IPS-NIHi7 (cell line): ENCODE data around the gene VWDE.
A peak's percentile ranks its signal among the peaks of the same experiment; 100 is the strongest.
"Not testable (repeated sequence)": the region's sequence is repeated elsewhere in the genome, so short reads cannot be mapped to it uniquely, and the experiment has no call there.

Experiments used
- DNase-seq: peaks from one replicate; pipeline ENCODE4 v3.0.0; 2012; ENCODE audit warnings: mixed read lengths; ENCODE audit errors: extremely low spot score

VWDE gene

DNA sequence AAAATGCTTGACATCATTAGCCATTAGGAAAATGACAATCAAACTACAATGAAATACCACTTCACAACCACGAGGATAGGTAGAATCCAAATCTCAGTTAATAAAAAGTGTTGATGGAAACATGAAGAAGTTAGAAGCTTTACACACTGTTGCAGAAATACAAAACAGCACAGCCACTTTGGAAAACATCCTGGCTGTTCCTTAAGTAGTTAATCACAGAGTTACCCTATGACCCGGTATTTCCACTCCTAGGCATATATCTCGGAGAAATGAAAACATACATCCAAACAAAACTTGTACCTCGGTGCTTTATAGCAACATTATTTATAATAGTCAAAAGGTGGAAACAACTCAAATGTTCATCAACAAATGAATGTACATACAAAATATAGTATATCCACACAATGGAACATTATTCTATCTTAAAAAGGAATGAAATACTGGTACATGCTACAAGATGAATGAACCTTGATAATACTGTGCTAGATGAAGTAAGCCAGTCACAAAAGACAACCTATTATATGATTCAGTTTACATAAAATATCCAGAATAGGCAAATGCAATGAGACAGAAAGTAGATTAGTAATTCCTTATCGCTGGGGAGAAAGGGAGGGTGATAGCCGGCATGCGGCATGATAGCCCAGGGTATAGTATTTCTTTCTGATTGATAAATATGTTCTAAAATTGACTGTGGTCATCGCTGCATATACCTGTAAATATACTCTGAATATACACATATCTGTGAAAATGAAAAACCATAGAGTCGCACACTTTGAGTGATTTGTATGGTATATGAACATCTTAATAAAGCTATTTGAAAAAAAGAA is 1.9 kb downstream of the VWDE start:
- DNase-seq, result no peak

GRCh38 chr7:12398186-12398585 is 5.5 kb downstream of the VWDE start:
- DNase-seq, result no peak

DNA sequence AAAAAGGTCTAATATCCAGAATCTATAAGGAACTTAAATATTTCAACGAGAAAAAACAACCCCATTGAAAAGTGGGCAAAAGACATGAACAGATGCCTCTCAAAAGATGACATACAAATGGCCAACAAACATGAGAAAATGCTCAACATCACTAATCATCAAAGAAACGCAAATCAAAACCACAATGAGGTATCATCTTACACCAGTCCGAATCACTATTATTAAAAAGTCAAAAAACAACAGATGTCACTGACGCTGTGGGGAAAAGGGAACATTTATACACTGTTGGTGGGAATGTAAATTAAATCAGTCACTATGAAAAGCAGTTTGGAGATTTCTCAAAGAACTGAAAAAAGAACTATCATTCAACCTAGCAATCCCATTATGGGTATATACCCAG is 6.0 kb downstream of the VWDE start:
- DNase-seq, result no peak

DNA sequence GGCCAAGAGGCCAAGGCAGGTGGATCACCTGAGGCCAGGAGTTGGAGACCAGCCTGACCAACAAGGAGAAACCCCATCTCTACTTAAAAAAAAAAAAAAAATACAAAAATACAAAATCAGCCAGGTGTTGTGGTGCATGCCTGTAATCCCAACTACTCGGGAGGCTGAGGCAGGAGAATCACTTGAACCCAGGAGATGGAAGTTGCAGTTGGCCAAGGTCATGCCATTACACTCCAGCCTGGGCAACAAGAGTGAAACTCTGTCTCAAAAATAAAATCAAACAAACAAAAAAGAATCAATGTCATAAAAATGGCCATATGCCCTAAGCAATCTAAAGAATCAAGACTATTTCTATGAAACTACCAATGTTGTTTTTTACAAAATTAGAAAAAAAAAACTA is 7.0 kb downstream of the VWDE start:
- DNase-seq, result not testable (repeated sequence)

- DNase-seq, result no peak
These were observed 11.6 kb downstream of the VWDE start for GRCh38 chr7:12391922-12392615.

- DNase-seq, result peak; percentile 63
These were observed 14.5 kb downstream of the VWDE start for GRCh38 chr7:12389089-12389700.

DNA sequence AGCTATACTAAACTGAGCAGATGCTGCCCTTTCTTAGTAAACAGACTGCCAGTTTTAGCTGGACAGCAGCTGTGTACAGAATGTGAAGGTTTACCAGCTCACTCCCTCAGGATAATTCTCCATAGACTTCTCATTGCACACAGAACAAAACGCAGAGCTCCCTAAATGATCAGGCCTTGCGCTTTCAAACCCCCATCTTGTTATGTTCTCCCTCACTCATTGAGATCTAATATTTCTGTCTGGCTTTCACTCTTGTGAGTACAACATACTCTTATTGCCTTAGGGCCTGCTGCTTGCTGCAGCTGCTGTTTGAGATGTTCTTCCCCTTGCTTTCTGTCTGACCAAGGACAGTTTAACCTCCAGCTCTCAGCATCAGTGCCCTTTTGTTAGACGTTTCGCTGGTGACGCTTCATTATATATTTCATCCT is 17.3 kb downstream of the VWDE start:
- DNase-seq, result no peak

GRCh38 chr7:12385364-12385786 is 18.3 kb downstream of the VWDE start:
- DNase-seq, result no peak

DNA sequence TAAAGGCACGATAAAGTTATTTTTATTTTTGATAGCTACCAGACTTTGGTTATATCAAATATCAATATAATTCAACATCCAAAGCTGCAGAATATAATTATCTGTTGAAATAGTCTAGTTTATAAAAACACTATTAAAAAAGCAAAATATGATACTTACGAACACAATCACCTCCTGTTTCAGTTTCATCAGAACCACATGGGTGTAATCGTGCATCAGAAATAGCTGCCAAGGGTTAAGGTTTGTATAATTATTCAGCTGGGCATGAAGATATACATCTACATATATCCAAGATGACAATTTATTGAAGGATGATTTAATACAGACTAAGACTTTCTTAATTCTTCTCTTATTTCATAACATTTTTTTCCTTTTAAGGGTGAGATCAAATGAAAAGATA is 20.3 kb downstream of the VWDE start:
- DNase-seq, result no peak

DNA sequence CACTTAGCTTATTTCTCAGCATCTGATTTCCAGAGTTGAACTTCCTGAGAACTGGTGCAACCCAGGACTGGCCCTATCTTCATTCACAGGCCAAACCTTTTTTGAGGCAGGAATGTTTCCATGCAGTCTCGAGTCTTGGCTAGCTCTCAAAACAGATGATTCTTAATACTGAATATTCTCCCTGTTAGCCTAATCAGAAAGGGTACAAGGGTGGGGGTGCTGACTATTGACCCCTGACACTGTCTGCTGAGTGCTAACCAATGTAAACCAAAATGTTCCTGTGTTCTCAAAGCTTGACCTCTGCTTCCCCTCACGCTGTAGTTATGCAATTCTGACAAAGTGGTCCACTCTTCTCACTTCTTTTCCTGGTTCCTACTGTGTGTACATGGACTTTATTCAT is 25.3 kb downstream of the VWDE start:
- no peak for DNase-seq

DNA sequence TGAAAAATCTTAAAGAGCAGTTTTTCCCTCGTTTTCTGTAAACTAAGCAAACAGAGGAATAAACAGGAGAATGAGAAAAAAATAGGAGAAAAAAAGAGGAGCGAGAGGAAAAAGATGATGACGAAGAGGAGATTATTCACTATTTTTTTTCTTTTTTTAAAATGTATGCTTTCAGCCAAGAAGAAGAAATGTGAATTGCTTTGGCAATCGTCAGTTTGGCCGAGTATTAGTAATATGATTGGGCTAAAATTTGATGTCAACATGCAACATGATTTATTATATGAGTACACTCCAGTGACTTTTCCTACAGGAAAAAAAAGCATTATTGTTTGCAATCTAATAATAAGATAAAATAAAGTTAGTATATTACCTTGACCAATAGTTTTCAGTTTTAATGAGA is 26.3 kb downstream of the VWDE start:
- DNase-seq, result no peak

GRCh38 chr7:12373580-12374263 is 29.9 kb downstream of the VWDE start:
- no peak for DNase-seq

DNA sequence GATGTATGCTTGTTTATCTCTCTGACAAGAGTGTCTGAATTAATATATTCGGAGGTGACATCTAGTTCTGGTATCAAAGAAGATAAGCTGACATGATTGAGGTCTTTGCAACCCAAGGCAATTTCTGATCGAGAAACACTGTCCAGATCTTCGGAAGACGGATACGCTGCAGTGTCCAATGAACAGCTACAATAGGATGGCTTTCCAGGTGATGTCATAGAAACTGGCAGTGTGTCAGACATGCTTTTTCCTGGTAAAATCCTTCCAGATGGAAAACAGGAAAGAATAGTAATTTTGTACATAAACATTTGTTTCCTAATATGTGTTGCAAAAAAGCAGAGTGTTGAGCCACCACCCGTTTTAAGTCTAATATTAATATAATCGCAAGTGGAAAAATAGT is 33.4 kb downstream of the VWDE start:
- DNase-seq, result no peak

DNA sequence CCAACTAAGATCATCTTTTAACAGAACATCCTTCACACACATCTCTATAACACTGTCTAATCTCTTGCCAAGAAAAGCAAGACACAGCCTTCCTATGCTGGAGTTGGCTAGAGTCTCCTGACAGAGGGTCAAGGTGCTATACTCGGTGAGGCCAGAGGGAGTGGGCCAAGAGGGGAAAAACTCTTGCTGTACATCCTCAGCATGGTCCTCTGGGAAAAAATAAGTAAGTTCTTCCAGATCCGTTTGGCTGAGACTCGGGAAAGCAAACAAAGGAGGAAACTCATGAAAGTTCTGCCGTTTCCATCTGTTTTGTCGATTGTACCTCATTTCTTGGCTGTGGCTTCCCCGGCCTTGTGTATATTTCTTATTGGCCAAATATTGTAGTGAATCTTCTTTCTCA is 33.9 kb downstream of the VWDE start:
- DNase-seq, result no peak

- no peak for DNase-seq
These were observed 34.6 kb downstream of the VWDE start for GRCh38 chr7:12369072-12369471.

DNA sequence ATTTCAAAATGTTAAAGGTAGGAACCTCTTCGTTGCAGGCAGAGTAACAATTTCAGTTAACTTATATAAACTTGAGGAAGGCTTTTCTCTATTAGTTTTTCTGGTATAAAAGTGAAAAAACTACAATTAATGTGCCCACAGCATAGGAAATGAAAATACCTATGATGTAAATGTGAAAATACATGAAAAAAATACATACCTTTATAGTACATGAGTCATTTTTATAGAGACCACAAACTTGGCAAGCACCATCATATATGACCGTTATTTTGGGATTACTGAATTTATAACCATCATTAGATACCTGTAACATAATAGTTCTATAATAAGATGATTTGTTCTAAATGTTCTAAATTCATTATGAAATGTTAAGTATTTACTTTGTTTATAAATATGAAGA is 42.7 kb downstream of the VWDE start:
- no peak for DNase-seq

GRCh38 chr7:12358694-12359093 is 45.0 kb downstream of the VWDE start:
- DNase-seq, result no peak

DNA sequence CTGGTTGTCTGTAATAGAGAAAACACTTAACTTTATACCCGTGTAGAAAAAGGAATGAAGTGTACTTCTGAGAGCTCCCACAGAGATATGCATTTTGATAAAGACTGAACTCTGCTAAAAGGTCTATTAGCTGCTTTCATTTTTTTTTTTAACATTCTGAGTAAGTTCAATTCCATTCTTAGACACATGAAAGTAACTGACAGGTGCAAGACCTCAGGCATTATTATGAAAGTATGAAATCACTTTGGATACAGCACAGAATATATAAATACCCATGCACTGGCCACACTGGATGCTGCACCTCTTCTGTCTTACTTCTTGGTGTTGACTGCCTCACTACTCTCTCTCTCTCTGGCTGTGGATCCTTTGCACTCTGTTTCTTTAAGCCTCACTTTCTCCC is 46.2 kb downstream of the VWDE start:
- DNase-seq, result no peak

DNA sequence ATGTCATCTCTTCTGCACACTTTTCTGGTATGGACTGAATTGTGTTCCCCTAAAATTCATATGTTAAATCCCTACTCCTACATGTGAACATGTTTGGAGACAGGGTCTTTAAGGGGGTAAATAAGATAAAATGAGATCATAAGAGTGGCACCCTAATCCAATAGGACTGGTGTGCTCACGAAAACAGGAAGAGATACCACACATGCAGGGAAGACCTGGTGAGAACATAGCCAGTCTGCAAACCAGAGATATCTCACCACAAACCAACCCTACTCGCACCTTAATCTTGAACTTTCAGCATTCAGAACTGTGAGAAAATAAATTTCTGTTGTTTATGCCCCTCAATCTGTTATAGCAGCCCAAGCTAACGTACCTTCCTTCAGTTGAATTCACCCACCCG is 51.8 kb downstream of the VWDE start:
- DNase-seq, result no peak

GRCh38 chr7:12350971-12351370 is 52.7 kb downstream of the VWDE start:
- no peak for DNase-seq

DNA sequence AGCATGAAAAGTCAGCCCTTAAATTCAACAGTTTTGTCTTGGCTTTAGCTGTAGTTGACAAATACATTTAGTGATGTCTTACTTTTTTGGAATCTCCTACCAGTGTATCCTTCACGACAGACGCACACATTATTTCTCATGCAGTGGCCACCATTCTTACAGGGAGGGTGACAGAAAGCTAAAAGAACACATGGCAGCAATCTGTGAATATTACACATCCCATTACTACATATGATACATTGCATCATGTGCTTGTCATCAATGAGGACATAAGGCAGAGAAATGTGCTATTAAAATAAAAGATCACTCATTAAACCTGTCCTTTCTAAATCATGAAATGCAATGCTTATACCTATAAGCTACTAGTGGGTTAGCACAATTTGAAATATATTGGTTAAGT is 66.6 kb downstream of the VWDE start:
- no peak for DNase-seq
